ENCODE measurements around the gene PCP4.

The PCP4 gene

DNA sequence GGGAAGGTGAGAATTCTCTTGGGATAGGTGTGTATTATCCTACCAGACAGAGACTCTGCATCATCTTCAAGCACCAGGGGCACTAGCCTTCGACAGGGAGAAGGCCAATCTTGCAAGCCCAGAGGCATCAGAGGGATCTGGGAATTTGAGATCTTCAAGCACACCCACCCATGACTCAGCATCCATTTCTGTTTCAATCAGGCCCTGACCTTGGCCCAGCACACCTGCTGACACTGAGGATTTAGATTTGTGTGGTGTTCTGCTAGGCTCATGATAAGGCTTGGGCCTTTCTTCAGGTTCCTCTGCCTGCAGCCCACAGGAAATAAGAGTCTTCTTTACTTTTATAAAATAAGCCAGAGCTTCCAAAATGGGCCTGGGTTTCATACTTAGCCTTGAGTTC lies 6.6 kb upstream of the PCP4 start:
- Histone ChIP-seq H3K4me3 (ENCODE audit: low read depth in 1 of 5, low read length in 5 of 5) (no peak overlapping the region), H3K9me3 (ENCODE audit: control insufficient read depth in 5 of 5, low read length in 5 of 5) (no peaks in the 10 kb centered on the region), H3K9ac (ENCODE audit: low read length in 5 of 5) (no peak overlapping the region), H3K27me3 (ENCODE audit: control insufficient read depth in 5 of 5, insufficient read depth in 4 of 5, low read length in 5 of 5) (peaks cover 0 to 7% (median 2%) of the 10 kb centered on the region in 5 donors), H3K36me3 (ENCODE audit: control insufficient read depth in 5 of 5, insufficient read depth in 5 of 5, low read length in 5 of 5) (no peaks in the 10 kb centered on the region), H3K4me1 (ENCODE audit: control insufficient read depth in 5 of 5, insufficient read depth in 5 of 5, low read length in 5 of 5) (no peaks in the 10 kb centered on the region), H3K27ac (ENCODE audit: low read depth, low read length) (no peak overlapping the region)

DNA sequence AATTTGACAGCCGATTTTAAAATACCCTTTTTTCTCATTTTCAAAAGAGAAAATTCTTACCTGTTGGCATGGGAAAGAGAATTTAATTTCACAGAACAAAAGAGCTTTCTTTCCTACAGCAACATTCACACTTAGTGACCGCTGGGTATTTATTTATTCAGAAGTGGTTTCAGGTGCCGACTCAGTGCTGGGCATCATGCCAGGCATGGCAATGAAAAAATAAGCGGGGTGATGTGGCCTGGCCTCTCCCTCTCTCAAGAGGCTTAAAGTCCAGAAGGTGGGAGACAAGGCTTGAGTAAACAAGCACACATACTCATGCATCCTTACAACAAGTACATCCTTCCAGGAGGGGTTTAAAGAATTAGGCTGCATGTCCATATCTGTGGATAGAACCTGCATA lies 4.1 kb upstream of the PCP4 start:
- no peak overlapping the region for H3K27ac ChIP-seq (ENCODE audit: low read depth, low read length)
- H3K36me3 ChIP-seq (ENCODE audit: control insufficient read depth in 5 of 5, insufficient read depth in 5 of 5, low read length in 5 of 5): no peaks in the 10 kb centered on the region
- H3K4me3 ChIP-seq (ENCODE audit: low read depth in 1 of 5, low read length in 5 of 5): no peak overlapping the region
- peaks cover 0 to 6% (median 0%) of the 10 kb centered on the region in 5 donors for H3K27me3 ChIP-seq (ENCODE audit: control insufficient read depth in 5 of 5, insufficient read depth in 4 of 5, low read length in 5 of 5)
- no peaks in the 10 kb centered on the region for H3K9me3 ChIP-seq (ENCODE audit: control insufficient read depth in 5 of 5, low read length in 5 of 5)
- no peak overlapping the region for H3K9ac ChIP-seq (ENCODE audit: low read length in 5 of 5)
- H3K4me1 ChIP-seq (ENCODE audit: control insufficient read depth in 5 of 5, insufficient read depth in 5 of 5, low read length in 5 of 5): no peaks in the 10 kb centered on the region

DNA sequence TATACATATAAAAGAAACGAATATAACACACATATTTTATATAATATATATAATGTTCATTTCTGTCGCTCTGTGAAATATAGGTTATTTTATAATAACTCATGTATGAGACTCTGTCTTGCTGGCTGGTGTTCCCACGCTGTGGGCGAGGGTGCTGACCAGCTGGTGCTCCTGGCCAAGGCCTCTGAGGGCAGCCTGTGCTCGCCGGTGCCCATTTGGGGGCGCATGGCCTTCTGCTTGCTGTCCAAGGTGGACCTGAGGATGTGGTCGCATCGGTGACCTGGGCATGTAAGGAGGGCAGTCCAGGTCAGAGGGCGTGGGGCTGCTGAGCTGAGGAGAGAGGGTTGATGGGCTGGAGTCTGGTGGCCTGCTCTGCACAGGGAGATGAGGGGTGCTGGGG lies 1.1 kb upstream of the PCP4 start:
- H3K27ac ChIP-seq (ENCODE audit: low read depth, low read length): no peak overlapping the region
- H3K36me3 ChIP-seq (ENCODE audit: control insufficient read depth in 5 of 5, insufficient read depth in 5 of 5, low read length in 5 of 5): no peaks in the 10 kb centered on the region
- H3K9me3 ChIP-seq (ENCODE audit: control insufficient read depth in 5 of 5, low read length in 5 of 5): no peaks in the 10 kb centered on the region
- H3K27me3 ChIP-seq (ENCODE audit: control insufficient read depth in 5 of 5, insufficient read depth in 4 of 5, low read length in 5 of 5): peaks cover 0 to 16% (median 0%) of the 10 kb centered on the region in 5 donors
- no peak overlapping the region for H3K9ac ChIP-seq (ENCODE audit: low read length in 5 of 5)
- H3K4me1 ChIP-seq (ENCODE audit: control insufficient read depth in 5 of 5, insufficient read depth in 5 of 5, low read length in 5 of 5): peaks cover 0 to 3% (median 0%) of the 10 kb centered on the region in 5 donors
- H3K4me3 ChIP-seq (ENCODE audit: low read depth in 1 of 5, low read length in 5 of 5): no peak overlapping the region

DNA sequence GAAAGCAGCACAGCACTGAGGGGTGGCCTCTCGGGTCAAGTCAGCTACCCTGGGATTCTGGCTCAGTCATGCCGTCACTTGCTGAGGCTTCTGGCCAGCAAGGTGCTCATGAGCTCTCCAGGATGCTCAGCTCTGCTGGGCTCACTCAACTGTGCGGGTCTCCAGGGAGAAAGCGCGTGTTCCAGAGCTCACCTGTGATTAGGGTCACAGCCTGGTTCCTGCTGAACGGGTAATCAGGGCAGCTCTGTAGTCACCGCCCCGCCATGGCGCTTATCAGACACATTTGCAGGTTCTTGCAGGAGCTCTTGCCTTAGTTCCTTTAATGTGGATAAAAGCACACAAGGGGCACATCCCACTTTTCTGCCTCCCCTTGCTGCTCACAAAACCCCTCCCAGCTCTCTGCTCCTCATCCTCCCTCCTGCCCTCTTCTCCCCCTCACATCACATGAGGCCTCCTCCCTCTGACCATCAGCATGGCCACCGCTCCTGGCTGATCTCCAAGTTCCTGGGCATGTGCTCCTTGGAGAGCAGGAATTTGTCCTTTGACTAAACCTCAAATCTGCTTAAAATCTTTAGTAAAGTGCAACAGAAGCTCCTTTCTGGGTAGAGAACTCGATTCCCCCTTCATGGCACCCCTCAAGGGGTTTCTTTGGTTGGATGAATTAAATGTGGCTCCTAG lies 2.0 kb downstream of the PCP4 start:
- Histone ChIP-seq H3K27ac (ENCODE audit: low read depth, low read length) (no peak overlapping the region), H3K9ac (ENCODE audit: low read length in 5 of 5) (no peak overlapping the region)

DNA sequence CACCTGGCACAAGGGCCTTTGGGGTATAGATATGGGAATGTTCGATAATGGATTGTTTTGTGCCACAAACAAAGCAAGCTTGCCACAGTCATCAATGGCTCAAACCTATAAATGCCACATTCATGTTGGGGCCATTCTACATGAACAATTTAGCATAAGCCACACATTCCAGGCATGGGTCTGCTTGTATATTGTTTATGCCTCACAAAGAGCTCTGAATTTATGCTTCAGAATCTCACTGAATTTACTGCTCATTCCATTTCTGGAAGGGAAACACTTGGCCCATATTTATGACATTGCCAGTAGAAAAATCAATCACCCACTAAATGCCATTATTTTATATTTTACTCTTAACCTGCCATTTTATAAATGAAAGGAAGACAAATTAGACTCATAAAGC lies 6.4 kb downstream of the PCP4 start:
- H3K9ac ChIP-seq (ENCODE audit: low read length in 5 of 5): no peak overlapping the region
- H3K36me3 ChIP-seq (ENCODE audit: control insufficient read depth in 5 of 5, insufficient read depth in 5 of 5, low read length in 5 of 5): no peaks in the 10 kb centered on the region
- H3K27ac ChIP-seq (ENCODE audit: low read depth, low read length): no peak overlapping the region
- no peaks in the 10 kb centered on the region for H3K9me3 ChIP-seq (ENCODE audit: control insufficient read depth in 5 of 5, low read length in 5 of 5)
- H3K27me3 ChIP-seq (ENCODE audit: control insufficient read depth in 5 of 5, insufficient read depth in 4 of 5, low read length in 5 of 5): peaks cover 0 to 7% (median 0%) of the 10 kb centered on the region in 5 donors
- H3K4me3 ChIP-seq (ENCODE audit: low read depth in 1 of 5, low read length in 5 of 5): no peak overlapping the region
- peaks cover 0 to 3% (median 0%) of the 10 kb centered on the region in 5 donors for H3K4me1 ChIP-seq (ENCODE audit: control insufficient read depth in 5 of 5, insufficient read depth in 5 of 5, low read length in 5 of 5)

More for the DNA sequence above, 2.0 kb downstream of the PCP4 start:
- Histone ChIP-seq H3K27me3 (ENCODE audit: control insufficient read depth in 5 of 5, insufficient read depth in 4 of 5, low read length in 5 of 5) (peaks cover 0 to 14% (median 0%) of the 10 kb centered on the region in 5 donors), H3K9me3 (ENCODE audit: control insufficient read depth in 5 of 5, low read length in 5 of 5) (no peaks in the 10 kb centered on the region), H3K4me3 (ENCODE audit: low read depth in 1 of 5, low read length in 5 of 5) (no peak overlapping the region), H3K36me3 (ENCODE audit: control insufficient read depth in 5 of 5, insufficient read depth in 5 of 5, low read length in 5 of 5) (no peaks in the 10 kb centered on the region), H3K4me1 (ENCODE audit: control insufficient read depth in 5 of 5, insufficient read depth in 5 of 5, low read length in 5 of 5) (peaks cover 0 to 3% (median 0%) of the 10 kb centered on the region in 5 donors)

DNA sequence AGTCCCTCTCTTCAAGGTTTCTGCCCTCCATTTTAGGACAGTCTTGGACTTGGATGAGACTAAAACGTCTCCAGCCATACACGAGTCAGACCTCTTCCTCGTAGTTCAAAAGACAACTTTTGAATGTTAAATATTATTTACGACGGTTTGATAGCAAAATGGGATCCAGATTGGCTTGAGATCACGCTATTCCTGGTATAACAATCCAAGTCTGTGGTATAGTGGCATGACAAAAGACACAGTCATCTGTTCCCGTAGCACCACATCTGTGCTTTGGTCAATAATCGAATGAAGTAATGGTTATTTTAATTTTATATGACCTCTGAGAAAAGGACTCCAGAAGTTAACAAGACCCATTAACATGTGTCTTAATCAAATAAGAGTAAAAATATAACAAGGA lies 7.0 kb downstream of the PCP4 start:
- H3K9me3 ChIP-seq (ENCODE audit: control insufficient read depth in 5 of 5, low read length in 5 of 5): no peaks in the 10 kb centered on the region
- peaks cover 0 to 5% (median 0%) of the 10 kb centered on the region in 5 donors for H3K27me3 ChIP-seq (ENCODE audit: control insufficient read depth in 5 of 5, insufficient read depth in 4 of 5, low read length in 5 of 5)
- no peak overlapping the region for H3K4me3 ChIP-seq (ENCODE audit: low read depth in 1 of 5, low read length in 5 of 5)
- H3K27ac ChIP-seq (ENCODE audit: low read depth, low read length): no peak overlapping the region
- H3K4me1 ChIP-seq (ENCODE audit: control insufficient read depth in 5 of 5, insufficient read depth in 5 of 5, low read length in 5 of 5): peaks cover 0 to 3% (median 0%) of the 10 kb centered on the region in 5 donors
- H3K36me3 ChIP-seq (ENCODE audit: control insufficient read depth in 5 of 5, insufficient read depth in 5 of 5, low read length in 5 of 5): no peaks in the 10 kb centered on the region
- H3K9ac ChIP-seq (ENCODE audit: low read length in 5 of 5): no peak overlapping the region

DNA sequence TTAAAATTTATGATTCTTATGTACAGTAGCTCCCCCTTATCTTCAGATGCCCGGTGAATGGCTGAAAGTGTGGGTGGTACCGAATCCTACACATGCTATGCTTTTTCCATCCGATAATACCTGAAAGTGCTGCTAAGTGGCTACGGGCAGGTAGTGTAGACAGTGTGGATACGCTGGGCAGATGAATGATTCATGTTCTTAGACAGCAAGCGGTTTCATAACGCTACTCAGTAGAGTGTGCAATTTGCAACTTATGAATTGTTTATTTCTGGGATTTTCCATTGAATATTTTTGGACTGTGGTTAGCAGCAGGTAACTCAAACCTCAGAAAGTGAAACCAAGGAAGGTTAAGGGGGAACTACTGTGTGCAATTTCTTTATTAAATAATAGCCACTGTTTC lies 7.5 kb downstream of the PCP4 start:
- no peaks in the 10 kb centered on the region for H3K9me3 ChIP-seq (ENCODE audit: control insufficient read depth in 5 of 5, low read length in 5 of 5)

DNA sequence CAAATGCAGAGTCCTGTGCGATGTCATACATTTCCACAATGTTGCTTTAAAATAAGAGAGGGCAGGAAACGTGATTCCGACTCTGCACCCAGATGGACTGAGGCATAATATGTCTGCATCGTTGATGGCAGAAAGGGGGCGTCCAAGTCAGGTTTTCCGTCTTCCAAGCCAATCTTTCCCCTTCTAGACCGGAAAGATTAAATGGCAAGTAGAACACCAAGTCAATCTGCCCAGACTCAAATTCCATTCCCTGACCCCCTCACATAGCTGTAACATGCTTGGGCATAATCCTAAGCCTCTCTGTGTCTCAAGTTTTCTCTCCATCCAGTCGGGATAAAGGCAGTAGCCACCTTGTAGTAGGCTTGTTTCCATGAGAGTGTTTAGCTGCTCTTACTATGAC lies 14.4 kb downstream of the PCP4 start:
- H3K27ac ChIP-seq (ENCODE audit: low read depth, low read length): no peak overlapping the region
- H3K9ac ChIP-seq (ENCODE audit: low read length in 5 of 5): no peak overlapping the region
- no peaks in the 10 kb centered on the region for H3K27me3 ChIP-seq (ENCODE audit: control insufficient read depth in 5 of 5, insufficient read depth in 4 of 5, low read length in 5 of 5)
- H3K36me3 ChIP-seq (ENCODE audit: control insufficient read depth in 5 of 5, insufficient read depth in 5 of 5, low read length in 5 of 5): no peaks in the 10 kb centered on the region
- H3K9me3 ChIP-seq (ENCODE audit: control insufficient read depth in 5 of 5, low read length in 5 of 5): no peaks in the 10 kb centered on the region
- peaks cover 0 to 4% (median 0%) of the 10 kb centered on the region in 5 donors for H3K4me1 ChIP-seq (ENCODE audit: control insufficient read depth in 5 of 5, insufficient read depth in 5 of 5, low read length in 5 of 5)
- no peak overlapping the region for H3K4me3 ChIP-seq (ENCODE audit: low read depth in 1 of 5, low read length in 5 of 5)

More for the DNA sequence above, 7.5 kb downstream of the PCP4 start:
- Histone ChIP-seq H3K4me1 (ENCODE audit: control insufficient read depth in 5 of 5, insufficient read depth in 5 of 5, low read length in 5 of 5) (no peaks in the 10 kb centered on the region), H3K9ac (ENCODE audit: low read length in 5 of 5) (no peak overlapping the region), H3K27me3 (ENCODE audit: control insufficient read depth in 5 of 5, insufficient read depth in 4 of 5, low read length in 5 of 5) (peaks cover 0 to 5% (median 0%) of the 10 kb centered on the region in 5 donors), H3K4me3 (ENCODE audit: low read depth in 1 of 5, low read length in 5 of 5) (no peak overlapping the region), H3K27ac (ENCODE audit: low read depth, low read length) (no peak overlapping the region), H3K36me3 (ENCODE audit: control insufficient read depth in 5 of 5, insufficient read depth in 5 of 5, low read length in 5 of 5) (no peaks in the 10 kb centered on the region)

DNA sequence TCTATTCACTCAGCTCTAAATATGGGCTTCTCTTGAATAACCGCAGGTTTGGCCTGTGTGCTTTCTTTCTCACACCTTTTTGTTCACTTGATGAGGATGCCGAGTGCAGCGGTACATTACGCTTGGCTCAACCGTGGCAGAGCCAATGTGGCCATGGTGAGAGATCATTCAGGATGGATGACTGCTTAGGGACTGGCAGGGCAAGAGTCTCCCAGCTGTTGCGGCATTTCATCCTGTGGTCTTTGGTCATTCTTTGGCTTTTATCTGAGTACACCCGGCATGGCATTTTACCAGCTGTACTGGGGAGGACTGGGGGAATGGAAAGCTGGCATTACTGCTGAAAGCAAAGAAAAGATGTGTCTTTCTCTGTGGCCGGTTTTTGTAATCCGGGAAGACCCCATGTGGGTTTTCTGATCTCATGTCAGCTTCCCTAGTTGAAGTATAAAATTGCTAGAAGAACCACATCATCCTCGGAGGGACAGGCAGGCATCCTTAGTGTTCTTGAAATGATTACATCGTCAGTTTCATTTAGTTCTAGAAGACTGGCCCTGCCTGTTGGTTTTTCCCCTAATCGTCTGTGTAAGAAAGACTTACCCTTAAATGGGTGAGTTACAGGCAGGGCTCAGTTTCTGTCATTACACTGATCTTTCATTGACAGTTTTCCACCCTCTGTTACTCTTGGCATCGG lies 15.1 kb downstream of the PCP4 start:
- H3K27ac ChIP-seq (ENCODE audit: low read depth, low read length): no peak overlapping the region

DNA sequence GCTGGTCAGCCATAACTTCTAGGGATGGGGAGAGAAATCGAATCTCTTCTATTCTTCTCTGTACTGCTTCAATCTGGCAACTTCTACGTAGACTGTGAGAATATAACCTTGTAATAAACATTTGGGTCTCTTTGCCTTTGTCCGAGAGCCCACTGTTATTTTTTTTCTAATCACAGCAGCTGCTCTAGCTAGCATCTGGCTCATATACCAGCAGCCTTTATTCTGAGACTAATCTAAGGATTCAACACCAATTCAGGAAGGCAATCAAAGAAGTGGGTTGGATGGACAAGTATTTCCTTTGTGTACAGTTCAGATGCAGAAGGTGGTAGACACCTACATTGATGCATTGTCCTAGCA lies 15.6 kb downstream of the PCP4 start:
- Histone ChIP-seq H3K4me3 (ENCODE audit: low read depth in 1 of 5, low read length in 5 of 5) (no peak overlapping the region), H3K27ac (ENCODE audit: low read depth, low read length) (no peak overlapping the region), H3K36me3 (ENCODE audit: control insufficient read depth in 5 of 5, insufficient read depth in 5 of 5, low read length in 5 of 5) (no peaks in the 10 kb centered on the region), H3K27me3 (ENCODE audit: control insufficient read depth in 5 of 5, insufficient read depth in 4 of 5, low read length in 5 of 5) (no peaks in the 10 kb centered on the region), H3K9ac (ENCODE audit: low read length in 5 of 5) (no peak overlapping the region), H3K9me3 (ENCODE audit: control insufficient read depth in 5 of 5, low read length in 5 of 5) (no peaks in the 10 kb centered on the region), H3K4me1 (ENCODE audit: control insufficient read depth in 5 of 5, insufficient read depth in 5 of 5, low read length in 5 of 5) (peaks cover 0 to 4% (median 0%) of the 10 kb centered on the region in 5 donors)

More for the DNA sequence above, 15.1 kb downstream of the PCP4 start:
- H3K4me3 ChIP-seq (ENCODE audit: low read depth in 1 of 5, low read length in 5 of 5): no peak overlapping the region
- H3K9ac ChIP-seq (ENCODE audit: low read length in 5 of 5): no peak overlapping the region
- H3K4me1 ChIP-seq (ENCODE audit: control insufficient read depth in 5 of 5, insufficient read depth in 5 of 5, low read length in 5 of 5): peaks cover 0 to 4% (median 0%) of the 10 kb centered on the region in 5 donors
- no peaks in the 10 kb centered on the region for H3K9me3 ChIP-seq (ENCODE audit: control insufficient read depth in 5 of 5, low read length in 5 of 5)
- H3K36me3 ChIP-seq (ENCODE audit: control insufficient read depth in 5 of 5, insufficient read depth in 5 of 5, low read length in 5 of 5): no peaks in the 10 kb centered on the region
- H3K27me3 ChIP-seq (ENCODE audit: control insufficient read depth in 5 of 5, insufficient read depth in 4 of 5, low read length in 5 of 5): no peaks in the 10 kb centered on the region

Measured in subcutaneous abdominal adipose tissue (tissue), 5 donors.